Stomach (tissue), 4 donors: ENCODE results near the gene AMBP.

Source experiments
- POLR2A ChIP-seq, 4 donors: fragments of 450-650 bp; IDR thresholded peaks; one replicate each; pipeline ENCODE4 v1.6.1; 2016; ENCODE audit warnings: antibody characterized with exemption in 4 of 4, control low read depth in 2 of 4, mild to moderate bottlenecking in 1 of 4, moderate library complexity in 1 of 4
- POLR2AphosphoS5 ChIP-seq, 3 donors: sonication (generic); formaldehyde crosslinking; IDR thresholded peaks; one replicate each; pipeline ENCODE4 v1.6.1; 2016; ENCODE audit warnings: antibody characterized with exemption in 3 of 3
- TF ChIP-seq, protein P1 (sequence below), 7 experiments: fragments of 450-650 bp in 4 of 7; fragments of 200-600 bp in 3 of 7; sonication (generic) in 3 of 7; IDR thresholded peaks; one replicate each; pipeline ENCODE4 v1.5.1; 2016 to 2019; ENCODE audit warnings: antibody characterized with exemption in 7 of 7, control low read depth in 2 of 7, mild to moderate bottlenecking in 1 of 7

DNA sequence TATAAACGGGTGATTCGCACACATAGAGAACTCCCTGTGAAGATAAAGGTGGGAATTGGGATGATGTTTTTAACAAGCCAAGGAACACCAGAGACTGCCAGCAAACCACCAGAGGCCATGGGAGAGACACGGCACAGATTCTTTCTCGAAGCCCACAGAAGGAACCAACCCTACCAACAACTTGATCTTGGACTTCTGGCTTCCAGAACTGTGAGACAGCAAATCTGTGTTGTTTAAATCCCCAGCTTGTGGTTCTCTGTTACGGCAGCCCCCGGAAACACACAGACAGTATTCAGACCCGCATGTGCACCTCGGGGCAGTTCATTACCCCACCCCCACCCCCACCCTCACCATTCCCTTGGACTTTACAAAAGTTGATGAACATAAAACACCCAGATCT is 12.8 kb downstream of the AMBP start:
- TF ChIP-seq, protein P1, sequence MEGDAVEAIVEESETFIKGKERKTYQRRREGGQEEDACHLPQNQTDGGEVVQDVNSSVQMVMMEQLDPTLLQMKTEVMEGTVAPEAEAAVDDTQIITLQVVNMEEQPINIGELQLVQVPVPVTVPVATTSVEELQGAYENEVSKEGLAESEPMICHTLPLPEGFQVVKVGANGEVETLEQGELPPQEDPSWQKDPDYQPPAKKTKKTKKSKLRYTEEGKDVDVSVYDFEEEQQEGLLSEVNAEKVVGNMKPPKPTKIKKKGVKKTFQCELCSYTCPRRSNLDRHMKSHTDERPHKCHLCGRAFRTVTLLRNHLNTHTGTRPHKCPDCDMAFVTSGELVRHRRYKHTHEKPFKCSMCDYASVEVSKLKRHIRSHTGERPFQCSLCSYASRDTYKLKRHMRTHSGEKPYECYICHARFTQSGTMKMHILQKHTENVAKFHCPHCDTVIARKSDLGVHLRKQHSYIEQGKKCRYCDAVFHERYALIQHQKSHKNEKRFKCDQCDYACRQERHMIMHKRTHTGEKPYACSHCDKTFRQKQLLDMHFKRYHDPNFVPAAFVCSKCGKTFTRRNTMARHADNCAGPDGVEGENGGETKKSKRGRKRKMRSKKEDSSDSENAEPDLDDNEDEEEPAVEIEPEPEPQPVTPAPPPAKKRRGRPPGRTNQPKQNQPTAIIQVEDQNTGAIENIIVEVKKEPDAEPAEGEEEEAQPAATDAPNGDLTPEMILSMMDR (IDR thresholded peaks at IDR 0.05) = no peak
- TF ChIP-seq POLR2A (IDR thresholded peaks at IDR 0.05) (no peak), POLR2AphosphoS5 (IDR thresholded peaks at IDR 0.05) (no peak)
